ENCODE measurements around the gene NSF.
A peak's percentile ranks its signal among the peaks of the same experiment; 100 is the strongest.
"Not testable (repeated sequence)": the region's sequence is repeated elsewhere in the genome, so short reads cannot be mapped to it uniquely, and the experiment has no call there.

Gene NSF

DNA sequence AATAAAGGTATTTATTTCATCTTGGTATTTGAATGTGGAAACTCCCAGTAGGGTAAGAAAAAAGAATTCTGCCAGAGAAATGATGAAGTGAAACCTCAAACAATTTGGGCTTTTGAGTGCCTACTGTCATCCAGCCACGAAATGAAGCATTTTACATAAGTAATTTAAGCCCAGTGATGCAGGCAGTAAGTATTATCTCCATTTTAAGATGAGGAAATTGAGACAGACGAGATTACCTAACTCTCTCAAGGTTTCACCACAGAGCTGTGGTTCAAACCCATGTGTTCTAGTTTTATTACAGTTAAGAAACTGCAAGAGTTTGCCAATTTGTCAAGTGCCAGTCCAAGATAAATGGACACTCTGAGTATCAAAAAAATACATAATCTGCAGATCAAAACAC, 24.2 kb upstream of the NSF start:
- H2AK5ac ChIP-seq (ENCODE audit: low read length, severe bottlenecking); H2BK15ac ChIP-seq (ENCODE audit: low read depth, poor library complexity, severe bottlenecking); H3K27me3 ChIP-seq (ENCODE audit: control insufficient read depth in 1 of 2, insufficient read depth in 1 of 2, low read length in 2 of 2); H2BK120ac ChIP-seq (ENCODE audit: low read depth, low read length); H3K79me1 ChIP-seq (replicated peaks; ENCODE audit: low read length, poor library complexity, severe bottlenecking); H3K4me1 ChIP-seq (ENCODE audit: control insufficient read depth, insufficient read depth, low read depth, low read length); H2BK5ac ChIP-seq (ENCODE audit: low read depth, low read length, poor library complexity, severe bottlenecking); H2BK12ac ChIP-seq (ENCODE audit: low read length in 2 of 2); H3K27ac ChIP-seq (ENCODE audit: low read length, poor library complexity, severe bottlenecking); H3K18ac ChIP-seq (ENCODE audit: low read depth in 1 of 2, low read length in 2 of 2); H3K23ac ChIP-seq (ENCODE audit: low read length in 2 of 2); H3K9ac ChIP-seq (ENCODE audit: low read length); H3K4me2 ChIP-seq (ENCODE audit: low read length, poor library complexity, severe bottlenecking); H3K14ac ChIP-seq (ENCODE audit: low read length in 2 of 2); H3K9me3 ChIP-seq (ENCODE audit: control insufficient read depth, low read length); H3K4ac ChIP-seq (ENCODE audit: low read depth in 1 of 2, low read length in 2 of 2); H4K91ac ChIP-seq (ENCODE audit: low read length); H3K36me3 ChIP-seq (ENCODE audit: control insufficient read depth in 1 of 2, insufficient read depth in 2 of 2, low read depth in 1 of 2, low read length in 2 of 2); H4K8ac ChIP-seq (ENCODE audit: low read length); H2AFZ ChIP-seq (ENCODE audit: low read depth, low read length); DNase-seq; H3K4me3 ChIP-seq (ENCODE audit: insufficient read depth in 1 of 2, low read depth in 1 of 2, low read length in 2 of 2): not testable (repeated sequence)
- WGBS, result no CpG with 5 or more reads among the region's 2 CpGs

GRCh38 chr17:46566980-46567379, 23.5 kb upstream of the NSF start:
- not testable (repeated sequence) for H3K9ac ChIP-seq (ENCODE audit: low read length); H3K23ac ChIP-seq (ENCODE audit: low read length in 2 of 2); H2AK5ac ChIP-seq (ENCODE audit: low read length, severe bottlenecking); H3K4me1 ChIP-seq (ENCODE audit: control insufficient read depth, insufficient read depth, low read depth, low read length); H3K4ac ChIP-seq (ENCODE audit: low read depth in 1 of 2, low read length in 2 of 2); H3K79me1 ChIP-seq (replicated peaks; ENCODE audit: low read length, poor library complexity, severe bottlenecking); H2AFZ ChIP-seq (ENCODE audit: low read depth, low read length); H3K14ac ChIP-seq (ENCODE audit: low read length in 2 of 2); H2BK15ac ChIP-seq (ENCODE audit: low read depth, poor library complexity, severe bottlenecking); H3K36me3 ChIP-seq (ENCODE audit: control insufficient read depth in 1 of 2, insufficient read depth in 2 of 2, low read depth in 1 of 2, low read length in 2 of 2); DNase-seq; H3K9me3 ChIP-seq (ENCODE audit: control insufficient read depth, low read length); H3K18ac ChIP-seq (ENCODE audit: low read depth in 1 of 2, low read length in 2 of 2); H3K4me3 ChIP-seq (ENCODE audit: insufficient read depth in 1 of 2, low read depth in 1 of 2, low read length in 2 of 2); H2BK12ac ChIP-seq (ENCODE audit: low read length in 2 of 2); H3K4me2 ChIP-seq (ENCODE audit: low read length, poor library complexity, severe bottlenecking); H4K8ac ChIP-seq (ENCODE audit: low read length); H3K27ac ChIP-seq (ENCODE audit: low read length, poor library complexity, severe bottlenecking); H2BK5ac ChIP-seq (ENCODE audit: low read depth, low read length, poor library complexity, severe bottlenecking); H3K27me3 ChIP-seq (ENCODE audit: control insufficient read depth in 1 of 2, insufficient read depth in 1 of 2, low read length in 2 of 2); H4K91ac ChIP-seq (ENCODE audit: low read length); H2BK120ac ChIP-seq (ENCODE audit: low read depth, low read length)
- no CpG with 5 or more reads among the region's 1 CpG for WGBS

- H3K4me3 ChIP-seq (ENCODE audit: insufficient read depth in 1 of 2, low read depth in 1 of 2, low read length in 2 of 2); H3K18ac ChIP-seq (ENCODE audit: low read depth in 1 of 2, low read length in 2 of 2); H4K91ac ChIP-seq (ENCODE audit: low read length); H2BK15ac ChIP-seq (ENCODE audit: low read depth, poor library complexity, severe bottlenecking); H3K9ac ChIP-seq (ENCODE audit: low read length); DNase-seq; H4K8ac ChIP-seq (ENCODE audit: low read length); H3K36me3 ChIP-seq (ENCODE audit: control insufficient read depth in 1 of 2, insufficient read depth in 2 of 2, low read depth in 1 of 2, low read length in 2 of 2); H3K14ac ChIP-seq (ENCODE audit: low read length in 2 of 2); H2AFZ ChIP-seq (ENCODE audit: low read depth, low read length); H2BK12ac ChIP-seq (ENCODE audit: low read length in 2 of 2); H3K9me3 ChIP-seq (ENCODE audit: control insufficient read depth, low read length); H3K23ac ChIP-seq (ENCODE audit: low read length in 2 of 2); H3K27ac ChIP-seq (ENCODE audit: low read length, poor library complexity, severe bottlenecking); H3K4ac ChIP-seq (ENCODE audit: low read depth in 1 of 2, low read length in 2 of 2); H2AK5ac ChIP-seq (ENCODE audit: low read length, severe bottlenecking); H3K27me3 ChIP-seq (ENCODE audit: control insufficient read depth in 1 of 2, insufficient read depth in 1 of 2, low read length in 2 of 2); H2BK120ac ChIP-seq (ENCODE audit: low read depth, low read length); H3K4me1 ChIP-seq (ENCODE audit: control insufficient read depth, insufficient read depth, low read depth, low read length); H3K79me1 ChIP-seq (replicated peaks; ENCODE audit: low read length, poor library complexity, severe bottlenecking); H2BK5ac ChIP-seq (ENCODE audit: low read depth, low read length, poor library complexity, severe bottlenecking); H3K4me2 ChIP-seq (ENCODE audit: low read length, poor library complexity, severe bottlenecking): not testable (repeated sequence)
- WGBS, result no CpG with 5 or more reads among the region's 4 CpGs
Measured at GRCh38 chr17:46571796-46572195, 18.7 kb upstream of the NSF start.

DNA sequence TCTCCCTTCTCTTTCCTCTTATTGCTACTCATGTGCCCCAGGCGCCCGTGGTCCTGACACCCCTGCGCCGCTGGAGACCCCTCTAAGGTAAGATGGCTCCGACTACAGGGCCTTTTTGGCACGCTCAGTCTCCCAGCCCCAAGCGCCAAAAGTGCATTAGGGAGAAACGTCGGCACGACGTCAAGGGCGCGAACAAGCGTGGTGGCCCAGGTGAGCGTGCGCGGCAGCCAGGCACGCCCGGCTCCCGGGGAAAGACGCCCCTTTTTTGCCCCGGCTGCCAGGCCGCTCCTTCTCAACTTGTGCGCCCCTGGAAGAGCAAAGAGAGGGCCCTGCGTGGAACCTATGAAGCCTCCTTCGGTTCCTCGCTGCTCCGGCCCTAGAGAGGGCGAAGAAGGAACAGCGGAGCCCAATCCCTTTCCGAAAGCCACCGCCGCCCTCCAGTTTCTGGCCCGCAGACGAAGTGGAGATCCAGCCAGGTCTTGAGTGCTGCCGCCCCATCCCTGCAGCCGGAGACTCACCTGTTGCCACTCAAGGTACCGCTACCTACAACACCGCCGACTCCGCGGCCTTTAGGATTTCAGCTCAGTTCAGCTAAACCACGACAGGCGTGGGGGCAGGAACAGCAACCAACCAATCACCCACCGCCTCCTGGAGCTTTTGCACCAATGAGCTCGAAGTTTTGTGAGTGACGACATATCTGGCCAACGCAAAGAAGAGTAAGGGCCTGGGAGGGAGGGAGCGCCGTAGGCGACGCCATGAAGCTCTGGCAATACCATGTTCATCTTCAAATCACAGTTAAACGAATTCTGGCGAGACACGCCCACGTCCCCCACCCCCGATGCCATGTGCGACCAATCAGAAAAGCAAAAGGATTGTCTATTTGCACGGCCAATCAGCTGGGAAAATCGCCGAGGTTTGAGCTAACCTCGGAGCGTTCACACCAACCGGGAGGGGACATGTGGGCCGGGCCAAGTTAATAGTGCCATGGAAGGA, 11.1 kb upstream of the NSF start, which contains the start of gene ARL17A:
Gene ARL17A, minus strand, starts transcription at position 609 of the 993 bp plus-strand sequence. CDS start 3,369 bp downstream, outside the sequence.
- H3K14ac ChIP-seq (ENCODE audit: low read length in 2 of 2); H2BK5ac ChIP-seq (ENCODE audit: low read depth, low read length, poor library complexity, severe bottlenecking); H3K23ac ChIP-seq (ENCODE audit: low read length in 2 of 2); H2AFZ ChIP-seq (ENCODE audit: low read depth, low read length); H3K18ac ChIP-seq (ENCODE audit: low read depth in 1 of 2, low read length in 2 of 2); H3K27ac ChIP-seq (ENCODE audit: low read length, poor library complexity, severe bottlenecking); DNase-seq; H3K36me3 ChIP-seq (ENCODE audit: control insufficient read depth in 1 of 2, insufficient read depth in 2 of 2, low read depth in 1 of 2, low read length in 2 of 2); H2AK5ac ChIP-seq (ENCODE audit: low read length, severe bottlenecking); H2BK120ac ChIP-seq (ENCODE audit: low read depth, low read length); H3K4me1 ChIP-seq (ENCODE audit: control insufficient read depth, insufficient read depth, low read depth, low read length); H2BK15ac ChIP-seq (ENCODE audit: low read depth, poor library complexity, severe bottlenecking); H4K8ac ChIP-seq (ENCODE audit: low read length); H3K4me2 ChIP-seq (ENCODE audit: low read length, poor library complexity, severe bottlenecking); H3K4ac ChIP-seq (ENCODE audit: low read depth in 1 of 2, low read length in 2 of 2); H4K91ac ChIP-seq (ENCODE audit: low read length); H3K9me3 ChIP-seq (ENCODE audit: control insufficient read depth, low read length); H3K79me1 ChIP-seq (replicated peaks; ENCODE audit: low read length, poor library complexity, severe bottlenecking); H2BK12ac ChIP-seq (ENCODE audit: low read length in 2 of 2); H3K9ac ChIP-seq (ENCODE audit: low read length); H3K27me3 ChIP-seq (ENCODE audit: control insufficient read depth in 1 of 2, insufficient read depth in 1 of 2, low read length in 2 of 2): not testable (repeated sequence)
- peak within 1 kb of the TSS in 1 of 2 experiments; percentile 61 for H3K4me3 ChIP-seq (ENCODE audit: insufficient read depth in 1 of 2, low read depth in 1 of 2, low read length in 2 of 2)
- no CpG with 5 or more reads among the region's 65 CpGs for whole genome bisulfite sequencing

All from mesenchymal stem cell (in vitro differentiated cells and primary cell).